Type B pancreatic cell (in vitro differentiated cells): ENCODE data around the gene APBA1. TPM values are rescaled to one million over a fixed set of nuclear protein-coding genes. Genes with fewer than 3 reads are reported as not detected.

Experiments used
- DNase-seq: peaks from one replicate; pipeline ENCODE4 v3.0.0; 2021; ENCODE audit warnings: mixed read lengths; ENCODE audit not compliant: unreplicated experiment; ENCODE audit errors: extremely low spot score
- H3K27ac Mint-ChIP-seq: 2 replicates; pipeline ENCODE4 v1.8.0; 2021; ENCODE audit warnings: mild to moderate bottlenecking, mixed read lengths
- H3K27me3 Mint-ChIP-seq: 2 replicates; pipeline ENCODE4 v1.8.0; 2021; ENCODE audit warnings: mixed read lengths
- H3K36me3 Mint-ChIP-seq: 2 replicates; pipeline ENCODE4 v1.8.0; 2021; ENCODE audit warnings: mixed read lengths
- H3K4me1 Mint-ChIP-seq: one replicate; pipeline ENCODE4 v1.8.0; 2021; ENCODE audit warnings: mixed read lengths; ENCODE audit not compliant: unreplicated experiment
- H3K4me3 Mint-ChIP-seq: 2 replicates; pipeline ENCODE4 v1.8.0; 2021; ENCODE audit warnings: mild to moderate bottlenecking, mixed read lengths
- H3K9me3 Mint-ChIP-seq: 2 replicates; pipeline ENCODE4 v1.8.0; 2021; ENCODE audit warnings: mixed read lengths
- total RNA-seq: library from RNA; stranded (reverse); gene quantifications from 2 replicates; pipeline ENCODE4 v1.2.1, GENCODE V29; 2021; ENCODE audit warnings: low replicate concordance
- TF ChIP-seq, protein P1 (sequence below): fragments of 200-600 bp; sonication (generic); conservative IDR thresholded peaks from 2 replicates; pipeline ENCODE4 v1.5.0; 2021; ENCODE audit warnings: antibody characterized with exemption, mild to moderate bottlenecking

APBA1 gene
- total RNA-seq, 1 donor from 2014 or later, result 6.3 TPM

DNA sequence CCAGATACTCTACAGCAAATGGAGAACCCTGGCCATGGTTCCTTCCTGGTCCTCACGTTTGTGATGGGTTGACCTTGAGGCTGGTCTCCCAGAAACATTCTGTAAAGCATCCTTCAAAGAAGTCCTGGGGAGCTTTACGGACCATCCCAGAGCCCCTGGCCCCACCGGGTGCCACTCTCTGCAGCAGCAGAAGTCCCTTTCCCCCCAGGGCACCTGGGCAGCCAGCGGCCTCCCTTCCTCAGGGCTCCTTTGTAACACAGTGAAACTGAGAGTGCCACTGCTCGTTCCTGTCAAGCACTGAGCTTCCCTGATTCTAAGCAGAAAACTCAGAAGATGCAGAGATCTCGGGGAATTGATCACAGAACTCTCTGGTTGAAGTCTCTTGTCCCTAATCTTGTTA, 242.9 kb downstream of the APBA1 start:
- H3K27me3 Mint-ChIP-seq, result peaks cover 6% of the 10 kb centered on the region
- TF ChIP-seq, protein P1, sequence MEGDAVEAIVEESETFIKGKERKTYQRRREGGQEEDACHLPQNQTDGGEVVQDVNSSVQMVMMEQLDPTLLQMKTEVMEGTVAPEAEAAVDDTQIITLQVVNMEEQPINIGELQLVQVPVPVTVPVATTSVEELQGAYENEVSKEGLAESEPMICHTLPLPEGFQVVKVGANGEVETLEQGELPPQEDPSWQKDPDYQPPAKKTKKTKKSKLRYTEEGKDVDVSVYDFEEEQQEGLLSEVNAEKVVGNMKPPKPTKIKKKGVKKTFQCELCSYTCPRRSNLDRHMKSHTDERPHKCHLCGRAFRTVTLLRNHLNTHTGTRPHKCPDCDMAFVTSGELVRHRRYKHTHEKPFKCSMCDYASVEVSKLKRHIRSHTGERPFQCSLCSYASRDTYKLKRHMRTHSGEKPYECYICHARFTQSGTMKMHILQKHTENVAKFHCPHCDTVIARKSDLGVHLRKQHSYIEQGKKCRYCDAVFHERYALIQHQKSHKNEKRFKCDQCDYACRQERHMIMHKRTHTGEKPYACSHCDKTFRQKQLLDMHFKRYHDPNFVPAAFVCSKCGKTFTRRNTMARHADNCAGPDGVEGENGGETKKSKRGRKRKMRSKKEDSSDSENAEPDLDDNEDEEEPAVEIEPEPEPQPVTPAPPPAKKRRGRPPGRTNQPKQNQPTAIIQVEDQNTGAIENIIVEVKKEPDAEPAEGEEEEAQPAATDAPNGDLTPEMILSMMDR, result no peak
- no peak overlapping the region for H3K4me3 Mint-ChIP-seq
- H3K27ac Mint-ChIP-seq, result no peak overlapping the region
- H3K9me3 Mint-ChIP-seq, result no peaks in the 10 kb centered on the region
- DNase-seq, result no peak
- H3K36me3 Mint-ChIP-seq, result no peaks in the 10 kb centered on the region
- no peaks in the 10 kb centered on the region for H3K4me1 Mint-ChIP-seq

DNA sequence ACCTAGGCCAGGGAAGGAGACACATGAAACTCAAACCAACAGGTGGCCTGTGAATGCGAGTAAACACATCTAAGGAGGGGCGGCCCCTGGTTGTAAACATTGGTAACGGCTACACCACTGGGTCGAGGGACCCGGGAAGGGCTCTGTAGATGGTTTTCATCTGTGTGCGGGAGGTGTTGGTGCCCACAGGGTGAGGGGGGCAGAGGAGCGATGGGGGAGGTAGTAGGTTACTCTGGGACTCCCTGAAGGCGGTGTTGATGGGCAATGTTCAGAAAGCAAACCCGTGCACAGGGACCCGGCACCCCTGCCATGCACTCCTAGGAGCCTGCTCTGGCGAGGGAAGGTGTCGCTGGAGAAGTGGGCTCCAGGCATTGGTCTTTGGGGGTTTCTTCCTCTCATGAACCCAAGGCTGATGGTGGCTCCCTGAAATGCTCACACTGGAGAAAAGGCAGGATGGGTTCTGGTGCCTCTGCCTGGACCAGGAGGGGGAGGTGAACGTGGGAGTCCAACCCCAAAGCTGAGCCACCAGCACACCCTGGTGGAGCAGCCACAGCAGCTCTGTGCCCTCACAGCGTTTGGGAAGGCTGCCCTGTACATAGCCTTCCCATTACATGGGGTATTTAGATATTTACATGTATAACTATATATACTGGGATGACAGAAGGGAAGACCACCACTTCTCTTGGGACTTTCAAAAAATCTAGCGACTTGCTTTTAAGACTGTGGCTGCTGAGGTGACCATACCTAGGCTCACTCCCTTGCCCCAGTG, 244.0 kb downstream of the APBA1 start:
- Mint-ChIP-seq H3K4me1 (no peaks in the 10 kb centered on the region), H3K27ac (no peak overlapping the region), H3K4me3 (no peak overlapping the region), H3K36me3 (no peaks in the 10 kb centered on the region), H3K27me3 (peaks cover 6% of the 10 kb centered on the region), H3K9me3 (no peaks in the 10 kb centered on the region)
- TF ChIP-seq, protein P1, result no peak
- no peak for DNase-seq

DNA sequence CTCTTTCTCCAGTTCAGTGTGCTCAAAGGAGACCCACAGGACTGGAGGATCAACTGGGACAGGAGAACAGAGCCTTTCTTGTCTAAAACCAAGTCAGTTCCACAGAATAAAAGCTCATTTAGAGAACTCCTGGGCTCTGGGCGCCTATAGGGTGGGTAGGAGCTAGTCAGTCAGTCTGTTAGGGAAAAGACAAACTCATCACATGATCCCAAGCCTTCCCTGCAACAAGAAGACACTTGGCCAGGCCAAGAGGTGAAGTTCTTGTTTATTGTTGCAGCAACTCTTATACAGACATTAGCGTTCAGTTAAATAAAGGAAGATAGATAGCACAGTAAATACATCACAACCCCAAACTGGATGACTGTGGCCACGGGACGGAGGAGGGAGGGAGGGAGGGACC, 244.9 kb downstream of the APBA1 start:
- no peak overlapping the region for H3K27ac Mint-ChIP-seq
- no peaks in the 10 kb centered on the region for H3K4me1 Mint-ChIP-seq
- peaks cover 6% of the 10 kb centered on the region for H3K27me3 Mint-ChIP-seq
- DNase-seq, result no peak
- no peaks in the 10 kb centered on the region for H3K9me3 Mint-ChIP-seq
- no peaks in the 10 kb centered on the region for H3K36me3 Mint-ChIP-seq
- H3K4me3 Mint-ChIP-seq, result no peak overlapping the region
- TF ChIP-seq, protein P1, result no peak

DNA sequence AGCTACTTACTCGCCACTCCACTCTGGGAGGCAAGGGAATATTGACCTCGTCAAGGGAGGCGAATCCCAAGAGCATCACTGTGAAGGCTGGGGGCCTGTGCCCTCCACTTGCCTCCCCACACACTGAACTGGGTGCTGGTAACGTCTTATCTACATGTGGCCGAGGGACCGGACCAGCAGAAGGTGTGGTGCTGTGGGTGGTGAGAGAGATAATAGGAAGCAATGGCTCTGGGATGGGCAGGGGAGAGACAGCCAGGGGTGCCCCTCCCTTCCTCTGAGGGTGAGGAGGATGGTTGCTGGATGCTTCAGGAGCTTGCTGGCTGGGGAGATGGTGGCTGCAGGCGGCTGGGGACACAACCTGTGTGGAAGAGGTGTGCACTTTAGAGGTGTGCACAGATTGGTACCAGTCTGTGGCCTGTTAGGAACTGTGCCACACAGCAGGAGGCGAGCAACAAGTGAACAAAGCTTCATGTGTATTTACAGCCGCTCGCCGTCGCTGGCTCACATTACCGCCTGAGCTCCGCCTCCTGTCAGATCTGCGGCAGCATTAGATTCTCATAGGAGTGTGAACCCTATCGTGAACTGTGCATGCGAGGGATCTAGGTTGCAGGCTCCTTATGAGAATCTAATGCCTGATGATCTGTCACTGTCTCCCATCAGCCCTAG, 246.9 kb downstream of the APBA1 start:
- no peak for DNase-seq
- H3K27me3 Mint-ChIP-seq, result peaks cover 15% of the 10 kb centered on the region
- H3K4me1 Mint-ChIP-seq, result no peaks in the 10 kb centered on the region
- H3K27ac Mint-ChIP-seq, result no peak overlapping the region
- no peaks in the 10 kb centered on the region for H3K36me3 Mint-ChIP-seq
- H3K9me3 Mint-ChIP-seq, result no peaks in the 10 kb centered on the region
- no peak overlapping the region for H3K4me3 Mint-ChIP-seq
- TF ChIP-seq, protein P1, result no peak

DNA sequence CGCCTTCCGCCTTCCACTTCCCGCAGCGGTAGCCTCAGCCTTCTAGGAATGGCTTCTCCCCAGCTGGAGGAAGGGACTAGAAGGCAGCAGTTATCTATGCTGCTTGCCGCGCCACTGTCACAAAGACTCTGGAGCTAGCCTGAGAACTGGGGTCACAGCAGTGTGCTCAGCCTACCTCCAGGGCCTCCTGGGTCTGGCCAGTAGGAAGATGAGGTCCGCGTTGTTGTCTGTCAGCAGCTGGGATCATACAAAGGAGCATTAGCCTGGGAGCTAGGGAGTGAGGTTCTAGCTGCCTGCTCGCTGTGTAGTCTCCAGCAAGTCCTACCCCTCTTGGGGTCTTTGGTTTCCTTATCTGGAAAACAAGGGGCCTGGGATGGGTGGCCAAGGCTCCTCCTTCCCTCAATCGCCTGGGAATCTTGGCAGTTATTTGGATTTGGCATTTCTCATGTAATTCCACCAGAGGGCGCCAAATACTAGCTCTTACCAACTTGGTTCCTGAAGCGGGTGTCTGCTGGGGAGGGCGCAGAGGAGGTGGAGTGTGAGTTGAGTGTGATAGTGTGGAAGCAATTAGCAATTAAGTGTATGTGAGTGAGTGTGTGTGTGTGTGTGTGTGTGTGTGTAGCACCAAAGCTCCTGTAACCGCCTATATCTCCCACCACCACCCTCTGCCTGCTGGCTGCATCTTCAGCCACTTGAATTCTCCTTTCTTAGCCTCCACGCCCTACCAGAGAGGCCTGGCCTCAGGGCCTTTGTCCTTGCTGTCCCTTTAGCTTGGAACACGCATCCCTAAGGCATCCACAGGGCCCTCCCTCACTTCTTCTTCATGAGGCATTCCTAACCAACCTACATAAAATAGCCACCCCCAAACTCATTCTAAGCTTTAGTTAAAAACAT, 250.0 kb downstream of the APBA1 start:
- TF ChIP-seq, protein P1, result peak; percentile 87

More for the DNA sequence above, 250.0 kb downstream of the APBA1 start:
- no peaks in the 10 kb centered on the region for H3K4me1 Mint-ChIP-seq
- DNase-seq, result no peak
- peaks cover 16% of the 10 kb centered on the region for H3K27me3 Mint-ChIP-seq
- no peaks in the 10 kb centered on the region for H3K9me3 Mint-ChIP-seq
- no peak overlapping the region for H3K27ac Mint-ChIP-seq
- H3K36me3 Mint-ChIP-seq, result no peaks in the 10 kb centered on the region
- H3K4me3 Mint-ChIP-seq, result no peak overlapping the region
